HG03175 (cell line): ENCODE results near the gene RELL2.

Experiments
- ATAC-seq: cut with Tn5 transposase; IDR thresholded peaks from one replicate; pipeline ENCODE4 v1.9.1; 2021; ENCODE audit warnings: mild to moderate bottlenecking, moderate library complexity; ENCODE audit not compliant: unreplicated experiment

The RELL2 gene

DNA sequence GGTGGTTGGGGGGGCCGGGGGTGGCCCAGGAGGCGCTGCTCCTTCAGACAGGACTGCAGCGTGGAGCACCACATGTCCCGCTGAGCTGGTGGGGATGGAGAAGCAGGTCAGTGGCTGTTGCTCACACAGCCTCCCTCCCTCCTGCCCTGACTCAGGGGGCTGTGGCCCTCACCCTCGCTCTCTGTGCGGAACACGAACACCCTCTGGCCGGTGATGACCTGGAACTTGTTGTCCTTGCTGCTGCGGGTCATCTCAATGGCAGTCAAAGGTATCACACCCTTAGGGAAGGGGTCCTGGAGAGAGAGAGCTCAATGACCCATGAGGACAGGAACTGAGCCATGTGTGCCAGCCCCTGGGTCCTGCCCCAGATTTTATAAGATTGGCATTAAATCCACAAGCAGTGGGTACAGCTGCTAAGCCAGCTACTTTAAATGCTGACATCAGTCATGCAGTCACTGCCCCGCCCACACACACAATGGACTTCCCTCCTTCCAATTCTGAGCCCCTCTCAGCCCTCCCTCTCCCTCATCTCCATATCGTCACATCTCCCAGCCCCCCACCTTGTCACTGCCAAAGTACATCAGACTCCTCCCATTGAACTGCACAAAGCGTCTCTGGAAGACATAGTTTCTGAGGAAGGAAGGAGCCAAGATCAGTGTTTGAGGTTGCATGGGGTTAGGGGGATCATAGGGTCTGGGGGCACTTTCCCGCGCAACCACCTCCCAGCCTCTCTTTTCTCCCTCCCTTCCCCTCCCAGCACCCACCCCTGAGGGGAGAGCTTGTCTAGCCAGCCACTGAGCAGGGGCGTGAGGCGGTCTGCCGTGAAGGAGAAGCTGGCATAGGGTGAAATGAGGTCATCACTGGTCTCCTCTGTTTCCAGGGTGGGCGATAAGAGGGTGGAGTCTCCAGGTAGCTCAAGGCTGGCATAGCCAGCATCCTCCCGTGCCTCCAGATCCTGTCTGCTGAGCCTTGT is 36.3 kb downstream of the RELL2 start:
- no peak for ATAC-seq

- no peak for ATAC-seq
Observed at GRCh38 chr5:141674747-141675146, 38.0 kb downstream of the RELL2 start.

DNA sequence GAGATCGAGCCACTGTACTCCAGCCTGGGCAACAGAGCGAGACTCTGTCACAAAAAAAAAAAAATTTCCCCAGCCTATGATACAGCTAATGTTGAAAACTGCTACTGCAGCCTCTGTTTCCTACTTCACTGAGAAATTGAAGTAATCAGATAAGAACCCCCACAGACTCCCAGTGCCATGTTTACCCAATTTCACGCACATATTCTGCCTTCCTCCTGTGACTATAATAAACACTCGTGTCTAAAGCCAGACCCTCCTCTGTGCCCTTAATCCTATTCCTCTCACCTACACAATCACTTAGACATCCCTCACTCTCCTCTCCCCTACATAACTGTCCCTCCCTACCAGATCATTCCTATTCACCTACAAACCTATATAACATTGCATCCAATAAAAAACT is 38.9 kb downstream of the RELL2 start:
- no peak for ATAC-seq

DNA sequence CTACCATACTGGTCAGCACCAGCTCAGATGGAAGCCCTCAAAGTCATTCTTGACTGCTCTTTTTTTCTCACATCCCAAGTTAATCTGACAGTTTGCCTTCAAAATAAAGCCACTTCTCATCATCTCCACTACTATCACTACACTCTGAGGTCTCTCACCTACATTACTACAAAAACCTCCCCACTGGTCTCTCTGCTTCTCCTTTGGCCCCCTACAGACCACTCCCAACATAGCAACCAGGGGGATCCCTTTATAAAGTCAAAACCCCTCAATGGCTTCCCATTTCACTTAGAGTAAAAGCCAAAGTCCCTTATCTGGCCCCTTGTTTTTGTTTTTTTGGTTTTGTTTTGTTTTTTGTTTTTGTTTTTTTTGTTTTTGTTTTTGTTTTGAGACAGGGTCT is 40.6 kb downstream of the RELL2 start:
- no peak for ATAC-seq

GRCh38 chr5:141680178-141680577 is 43.4 kb downstream of the RELL2 start:
- no peak for ATAC-seq

GRCh38 chr5:141680751-141681201 is 44.0 kb downstream of the RELL2 start:
- ATAC-seq: no peak

DNA sequence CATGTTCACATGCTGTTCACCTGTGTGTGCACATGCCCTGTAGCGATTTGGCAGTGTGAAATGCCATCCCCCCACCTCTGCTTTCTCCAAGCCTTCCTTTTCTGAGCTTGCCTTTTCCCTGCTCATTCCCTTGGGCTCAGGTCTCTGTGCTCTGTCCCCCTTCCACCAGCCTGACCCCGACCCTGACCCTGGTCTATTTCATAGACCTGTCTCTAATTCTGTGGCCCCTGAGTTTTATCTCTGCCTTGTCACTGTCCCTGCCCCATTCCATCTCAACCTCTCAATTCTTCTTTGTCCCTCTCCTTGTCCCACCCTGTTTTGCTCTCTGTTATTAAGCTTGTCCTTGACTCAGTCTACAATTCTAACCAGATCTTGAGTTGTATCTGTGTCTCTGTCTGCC is 44.5 kb downstream of the RELL2 start:
- ATAC-seq: no peak

- ATAC-seq: no peak
Observed at GRCh38 chr5:141681695-141682641, 45.2 kb downstream of the RELL2 start, which contains the start of gene ARAP3. ARAP3 (minus strand) TSS chr5:141682230; CDS start chr5:141680486, 1,744 bp downstream.

DNA sequence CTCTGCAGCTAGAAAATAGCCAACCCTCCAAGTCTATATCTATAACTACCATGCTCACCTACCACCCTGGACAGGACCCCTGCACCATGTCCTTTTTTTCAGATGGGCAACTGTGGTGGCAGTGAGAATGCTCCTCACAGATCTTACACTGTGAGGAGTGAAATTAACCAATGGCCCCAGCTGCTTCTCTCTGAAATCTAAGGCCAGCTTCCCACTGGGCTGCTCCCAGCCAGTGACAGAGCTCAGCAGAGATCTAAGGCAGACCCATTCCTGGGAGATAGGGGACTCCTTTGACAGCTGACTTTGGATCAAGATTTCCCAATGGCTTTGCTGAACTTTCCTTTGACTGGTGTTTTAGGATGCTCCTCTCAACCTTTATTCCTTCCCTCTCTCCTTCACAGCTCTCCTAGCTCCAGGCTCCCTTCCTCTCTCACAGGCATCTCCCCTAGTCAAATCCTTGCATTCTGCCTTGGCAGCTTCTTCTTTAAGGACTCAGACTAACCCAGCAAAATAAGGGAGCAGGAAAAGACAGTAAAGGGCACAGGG is 46.9 kb downstream of the RELL2 start:
- no peak for ATAC-seq

- no peak for ATAC-seq
Observed at GRCh38 chr5:141685591-141685990, 48.8 kb downstream of the RELL2 start.

DNA sequence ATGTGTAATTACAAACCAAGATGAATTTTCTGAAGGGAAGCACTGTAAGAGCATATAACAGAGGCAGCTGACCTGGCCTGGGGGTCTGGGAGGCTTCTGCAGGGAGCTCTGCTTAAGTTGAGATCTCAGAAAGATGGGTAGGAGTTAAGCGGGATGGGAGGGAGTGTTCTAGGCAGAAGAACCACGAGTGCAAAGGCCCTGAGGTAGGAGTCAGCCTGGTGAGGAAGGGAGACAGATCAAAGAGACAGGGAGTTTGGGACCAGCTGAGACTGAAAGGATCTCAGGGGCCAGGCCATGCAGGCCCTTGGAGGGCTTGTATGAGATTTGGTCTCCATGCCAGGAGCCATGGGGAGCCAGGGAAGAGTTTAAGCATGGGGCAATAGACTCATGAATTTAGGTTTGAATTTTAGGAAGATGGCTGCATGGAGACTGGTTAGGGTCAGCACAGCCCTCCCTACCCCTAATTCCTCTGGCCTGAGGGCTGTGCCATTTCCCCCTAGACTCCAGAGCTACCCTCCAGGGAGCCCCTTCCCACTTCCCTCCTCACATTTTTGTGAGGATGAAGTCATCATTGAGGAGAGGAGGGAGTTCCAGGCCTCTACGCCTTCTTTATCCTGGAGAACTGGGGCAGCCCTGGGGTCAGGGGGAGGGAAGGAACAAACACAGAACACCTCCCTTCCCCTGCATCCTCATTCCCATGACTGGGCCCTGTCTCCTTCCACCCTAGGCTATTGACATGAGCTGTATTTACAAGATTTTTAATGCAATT is 50.0 kb downstream of the RELL2 start:
- ATAC-seq: no peak
